ENCODE data around the gene A3GALT2.

DNA sequence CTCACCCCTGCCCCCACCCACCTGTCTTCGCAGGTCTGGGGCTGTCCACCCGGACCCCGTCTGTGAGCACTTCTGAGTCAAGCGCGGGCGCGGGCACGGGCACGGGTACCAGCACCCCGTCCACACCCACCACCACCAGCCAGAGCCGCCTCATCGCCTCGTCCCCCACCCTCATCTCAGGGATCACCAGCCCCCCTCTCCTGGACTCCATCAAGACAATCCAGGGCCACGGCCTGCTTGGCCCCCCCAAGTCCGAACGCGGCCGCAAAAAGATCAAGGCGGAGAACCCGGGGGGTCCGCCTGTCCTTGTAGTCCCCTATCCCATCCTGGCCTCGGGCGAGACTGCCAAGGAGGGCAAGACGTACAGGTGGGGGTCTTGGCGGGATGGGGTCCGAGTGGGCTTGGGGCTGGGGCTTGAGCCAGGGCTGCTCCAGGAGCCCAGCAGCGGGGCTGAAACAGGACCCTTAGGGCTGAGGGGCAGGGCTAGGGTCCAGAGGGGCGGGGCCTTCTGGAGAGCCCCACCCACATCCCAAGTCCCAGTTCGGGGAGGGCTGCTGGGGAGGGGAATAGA is 40.7 kb downstream of the A3GALT2 start:
- TF ChIP-seq, protein P1, sequence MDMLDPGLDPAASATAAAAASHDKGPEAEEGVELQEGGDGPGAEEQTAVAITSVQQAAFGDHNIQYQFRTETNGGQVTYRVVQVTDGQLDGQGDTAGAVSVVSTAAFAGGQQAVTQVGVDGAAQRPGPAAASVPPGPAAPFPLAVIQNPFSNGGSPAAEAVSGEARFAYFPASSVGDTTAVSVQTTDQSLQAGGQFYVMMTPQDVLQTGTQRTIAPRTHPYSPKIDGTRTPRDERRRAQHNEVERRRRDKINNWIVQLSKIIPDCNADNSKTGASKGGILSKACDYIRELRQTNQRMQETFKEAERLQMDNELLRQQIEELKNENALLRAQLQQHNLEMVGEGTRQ (CRISPR knock-in tag; IDR thresholded peaks at IDR 0.05) = no peak
- TF ChIP-seq JUN (CRISPR knock-in tag; IDR thresholded peaks at IDR 0.05) = no peak
- TF ChIP-seq AFF4 (CRISPR knock-in tag; IDR thresholded peaks at IDR 0.05; ENCODE audit: borderline replicate concordance) = no peak
- TF ChIP-seq, protein P2, sequence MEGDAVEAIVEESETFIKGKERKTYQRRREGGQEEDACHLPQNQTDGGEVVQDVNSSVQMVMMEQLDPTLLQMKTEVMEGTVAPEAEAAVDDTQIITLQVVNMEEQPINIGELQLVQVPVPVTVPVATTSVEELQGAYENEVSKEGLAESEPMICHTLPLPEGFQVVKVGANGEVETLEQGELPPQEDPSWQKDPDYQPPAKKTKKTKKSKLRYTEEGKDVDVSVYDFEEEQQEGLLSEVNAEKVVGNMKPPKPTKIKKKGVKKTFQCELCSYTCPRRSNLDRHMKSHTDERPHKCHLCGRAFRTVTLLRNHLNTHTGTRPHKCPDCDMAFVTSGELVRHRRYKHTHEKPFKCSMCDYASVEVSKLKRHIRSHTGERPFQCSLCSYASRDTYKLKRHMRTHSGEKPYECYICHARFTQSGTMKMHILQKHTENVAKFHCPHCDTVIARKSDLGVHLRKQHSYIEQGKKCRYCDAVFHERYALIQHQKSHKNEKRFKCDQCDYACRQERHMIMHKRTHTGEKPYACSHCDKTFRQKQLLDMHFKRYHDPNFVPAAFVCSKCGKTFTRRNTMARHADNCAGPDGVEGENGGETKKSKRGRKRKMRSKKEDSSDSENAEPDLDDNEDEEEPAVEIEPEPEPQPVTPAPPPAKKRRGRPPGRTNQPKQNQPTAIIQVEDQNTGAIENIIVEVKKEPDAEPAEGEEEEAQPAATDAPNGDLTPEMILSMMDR (IDR thresholded peaks at IDR 0.05) = no peak
- no peak for TF ChIP-seq ZBTB43 (CRISPR knock-in tag; IDR thresholded peaks at IDR 0.05)
- no peak for TF ChIP-seq ZSCAN18 (CRISPR knock-in tag; IDR thresholded peaks at IDR 0.05)

Measured in WTC11 (cell line).